Trophoblast cell (in vitro differentiated cells and primary cell): ENCODE data around the gene MME.

Experiments
- DNase-seq, 2 donors: peaks; one replicate each; pipeline ENCODE4 v3.0.0-alpha.2; 2016
- H2AFZ ChIP-seq: 2 replicates; pipeline ENCODE4 v1.6.1; 2013; ENCODE audit warnings: low read length, moderate library complexity, mild to moderate bottlenecking; ENCODE audit not compliant: insufficient read depth, poor library complexity
- H2AK5ac ChIP-seq: 2 replicates; pipeline ENCODE4 v1.6.1; 2013; ENCODE audit warnings: mild to moderate bottlenecking, low read length
- H2BK120ac ChIP-seq: 2 replicates; pipeline ENCODE4 v1.6.1; 2013; ENCODE audit warnings: low read length, mild to moderate bottlenecking, moderate library complexity; ENCODE audit not compliant: insufficient read depth, poor library complexity
- H2BK12ac ChIP-seq: 2 replicates; pipeline ENCODE4 v1.6.1; 2013; ENCODE audit warnings: mild to moderate bottlenecking, low read length, moderate library complexity
- H2BK5ac ChIP-seq: 2 replicates; pipeline ENCODE4 v1.6.1; 2013; ENCODE audit warnings: low read length, low read depth, moderate library complexity, mild to moderate bottlenecking; ENCODE audit not compliant: poor library complexity
- H3K14ac ChIP-seq: 2 replicates; pipeline ENCODE4 v1.6.1; 2013; ENCODE audit warnings: mild to moderate bottlenecking, low read length
- H3K18ac ChIP-seq: 2 replicates; pipeline ENCODE4 v1.6.1; 2013; ENCODE audit warnings: mild to moderate bottlenecking, low read length
- H3K23ac ChIP-seq: 2 replicates; pipeline ENCODE4 v1.6.1; 2013; ENCODE audit warnings: low read length
- H3K27ac ChIP-seq: 2 replicates; pipeline ENCODE4 v1.5.1; 2013; ENCODE audit warnings: low read depth, mild to moderate bottlenecking, inconsistent platforms, low read length, moderate library complexity
- H3K27me3 ChIP-seq: 2 replicates; pipeline ENCODE4 v1.6.1; 2013; ENCODE audit warnings: inconsistent platforms, mild to moderate bottlenecking, low read length, moderate library complexity; ENCODE audit not compliant: insufficient read depth
- H3K36me3 ChIP-seq, 2 experiments: 1 replicate in 1 of 2; 2 replicates in 1 of 2; pipeline ENCODE4 v1.6.1; 2013; ENCODE audit warnings: low read length in 2 of 2, mild to moderate bottlenecking in 2 of 2, moderate library complexity in 1 of 2; ENCODE audit not compliant: insufficient read depth in 2 of 2, control insufficient read depth in 1 of 2
- H3K4ac ChIP-seq: 2 replicates; pipeline ENCODE4 v1.6.1; 2013; ENCODE audit warnings: low read depth, mild to moderate bottlenecking, low read length, moderate library complexity
- H3K4me1 ChIP-seq, 2 experiments: 1 replicate in 1 of 2; 2 replicates in 1 of 2; pipeline ENCODE4 v1.6.1; 2013; ENCODE audit warnings: low read length in 2 of 2, mild to moderate bottlenecking in 2 of 2, moderate library complexity in 1 of 2; ENCODE audit not compliant: insufficient read depth in 2 of 2, control insufficient read depth in 1 of 2
- H3K4me2 ChIP-seq: 2 replicates; pipeline ENCODE4 v1.6.1; 2013; ENCODE audit warnings: inconsistent platforms, mild to moderate bottlenecking, low read length, moderate library complexity
- H3K4me3 ChIP-seq: 2 replicates; pipeline ENCODE4 v1.5.1; 2013; ENCODE audit warnings: mild to moderate bottlenecking, low read depth, low read length, inconsistent platforms
- H3K79me1 ChIP-seq: one replicate; pipeline ENCODE4 v1.6.1; 2013; ENCODE audit warnings: low read length
- H3K79me2 ChIP-seq: 2 replicates; pipeline ENCODE4 v1.6.1; 2013; ENCODE audit warnings: low read length, mild to moderate bottlenecking; ENCODE audit not compliant: control insufficient read depth, insufficient read depth, poor library complexity
- H3K9ac ChIP-seq: 2 replicates; pipeline ENCODE4 v1.6.1; 2013; ENCODE audit warnings: mild to moderate bottlenecking, low read length
- H3K9me3 ChIP-seq: 2 replicates; pipeline ENCODE4 v1.6.1; 2013; ENCODE audit warnings: low read depth, mild to moderate bottlenecking, control low read depth, inconsistent platforms, low read length; ENCODE audit not compliant: insufficient read depth
- H4K12ac ChIP-seq: 2 replicates; pipeline ENCODE4 v1.6.1; 2013; ENCODE audit warnings: low read depth, mild to moderate bottlenecking, low read length, moderate library complexity
- H4K8ac ChIP-seq: 2 replicates; pipeline ENCODE4 v1.6.1; 2013; ENCODE audit warnings: low read depth, mild to moderate bottlenecking, low read length, moderate library complexity
- H4K91ac ChIP-seq: one replicate; pipeline ENCODE4 v1.6.1; 2013; ENCODE audit warnings: low read depth, mild to moderate bottlenecking, low read length, moderate library complexity
- WGBS: extraction: QIAGEN DNeasy Blood & Tissue Kit; methylation state at CpG from one replicate; pipeline ENCODE4 v1.1.7; 2013; ENCODE audit warnings: missing lambda C conversion rate; ENCODE audit not compliant: insufficient read length, insufficient coverage; ENCODE audit errors: extremely low coverage; 5-methylcytosine and 5-hydroxymethylcytosine counted together

MME gene

GRCh38 chr3:155228676-155229075 is 148.6 kb downstream of the MME start:
- Histone ChIP-seq H2AK5ac (no peak overlapping the region), H2AFZ (no peak overlapping the region), H3K4me3 (no peak overlapping the region), H3K4ac (no peak overlapping the region), H3K79me2 (peaks cover 1% of the 10 kb centered on the region), H3K4me2 (no peak overlapping the region), H3K9me3 (peaks cover 3% of the 10 kb centered on the region), H3K27ac (no peak overlapping the region), H2BK12ac (no peak overlapping the region), H3K36me3 (no peaks in the 10 kb centered on the region), H3K27me3 (no peaks in the 10 kb centered on the region), H4K12ac (no peak overlapping the region), H2BK5ac (no peak overlapping the region), H4K91ac (no peak overlapping the region), H3K79me1 (no peaks in the 10 kb centered on the region), H3K9ac (no peak overlapping the region), H3K18ac (no peak overlapping the region), H3K14ac (no peak overlapping the region), H2BK120ac (no peak overlapping the region), H4K8ac (no peak overlapping the region), H3K4me1 (no peaks in the 10 kb centered on the region), H3K23ac (no peak overlapping the region)
- WGBS = no CpG with 5 or more reads among the region's 1 CpG
- no peak for DNase-seq

- H2AFZ ChIP-seq = no peak overlapping the region
- H3K14ac ChIP-seq = no peak overlapping the region
- H4K8ac ChIP-seq = no peak overlapping the region
- no peak overlapping the region for H2AK5ac ChIP-seq
- no peak overlapping the region for H2BK120ac ChIP-seq
- no peak overlapping the region for H3K4ac ChIP-seq
- peaks cover 3% of the 10 kb centered on the region for H3K9me3 ChIP-seq
- no peak overlapping the region for H2BK12ac ChIP-seq
- H3K36me3 ChIP-seq = no peaks in the 10 kb centered on the region
- no peak overlapping the region for H4K12ac ChIP-seq
- no peak overlapping the region for H3K18ac ChIP-seq
- no peak overlapping the region for H4K91ac ChIP-seq
- H3K4me1 ChIP-seq = no peaks in the 10 kb centered on the region
- no peak overlapping the region for H3K27ac ChIP-seq
- peaks cover 1% of the 10 kb centered on the region for H3K79me2 ChIP-seq
- H3K9ac ChIP-seq = no peak overlapping the region
- no peak overlapping the region for H3K4me3 ChIP-seq
- no peak overlapping the region for H2BK5ac ChIP-seq
- H3K4me2 ChIP-seq = no peak overlapping the region
- no peak overlapping the region for H3K23ac ChIP-seq
- H3K79me1 ChIP-seq = no peaks in the 10 kb centered on the region
- no peaks in the 10 kb centered on the region for H3K27me3 ChIP-seq
- WGBS = no CpG with 5 or more reads among the region's 1 CpG
- DNase-seq = no peak
These were observed 149.0 kb downstream of the MME start for GRCh38 chr3:155229086-155229485.

GRCh38 chr3:155230382-155230781 is 150.3 kb downstream of the MME start:
- no peak overlapping the region for H4K8ac ChIP-seq
- H3K9me3 ChIP-seq = peaks cover 3% of the 10 kb centered on the region
- H2AFZ ChIP-seq = no peak overlapping the region
- H4K12ac ChIP-seq = no peak overlapping the region
- no peak overlapping the region for H3K9ac ChIP-seq
- H3K27ac ChIP-seq = no peak overlapping the region
- no peak overlapping the region for H4K91ac ChIP-seq
- H2BK5ac ChIP-seq = no peak overlapping the region
- no peak overlapping the region for H3K18ac ChIP-seq
- no peak overlapping the region for H3K23ac ChIP-seq
- H3K36me3 ChIP-seq = no peaks in the 10 kb centered on the region
- H3K4me1 ChIP-seq = no peaks in the 10 kb centered on the region
- no peak overlapping the region for H2AK5ac ChIP-seq
- no peak overlapping the region for H3K4ac ChIP-seq
- no peak overlapping the region for H2BK12ac ChIP-seq
- no peak overlapping the region for H3K4me3 ChIP-seq
- DNase-seq = no peak
- H3K27me3 ChIP-seq = no peaks in the 10 kb centered on the region
- no peaks in the 10 kb centered on the region for H3K79me2 ChIP-seq
- H3K14ac ChIP-seq = no peak overlapping the region
- no peaks in the 10 kb centered on the region for H3K79me1 ChIP-seq
- no peak overlapping the region for H2BK120ac ChIP-seq
- no peak overlapping the region for H3K4me2 ChIP-seq

DNA sequence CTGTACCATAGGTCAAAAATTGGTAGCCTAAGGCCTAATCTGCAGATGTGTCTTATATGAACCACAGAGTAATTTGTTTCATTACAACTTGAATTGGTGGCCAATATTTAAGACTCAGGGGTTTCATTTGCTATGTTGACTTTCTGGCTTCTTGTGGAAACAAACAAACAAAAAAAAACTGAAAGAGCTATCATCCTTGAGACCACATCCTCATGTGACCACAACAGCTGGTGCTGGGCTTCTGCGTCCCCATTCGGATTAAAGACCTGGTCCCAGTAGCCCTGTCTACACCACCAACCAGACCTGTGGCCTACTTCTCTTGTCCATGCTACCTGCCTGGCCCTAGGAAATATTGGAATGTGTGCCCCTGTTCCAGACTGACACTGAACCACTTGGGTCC is 151.7 kb downstream of the MME start:
- WGBS = no CpG with 5 or more reads among the region's 2 CpGs
- Histone ChIP-seq H3K36me3 (no peaks in the 10 kb centered on the region), H3K27me3 (no peaks in the 10 kb centered on the region)

More for the DNA sequence above, 151.7 kb downstream of the MME start:
- Histone ChIP-seq H2BK12ac (peak overlapping the region; percentile 72), H3K14ac (no peak overlapping the region), H3K4me2 (no peak overlapping the region), H3K9ac (no peak overlapping the region), H2BK120ac (no peak overlapping the region), H3K18ac (no peak overlapping the region), H3K79me1 (no peaks in the 10 kb centered on the region), H3K4me3 (no peak overlapping the region), H2AFZ (no peak overlapping the region), H4K12ac (no peak overlapping the region), H4K91ac (no peak overlapping the region), H3K79me2 (no peaks in the 10 kb centered on the region), H3K9me3 (peaks cover 2% of the 10 kb centered on the region), H3K4ac (no peak overlapping the region), H3K27ac (no peak overlapping the region), H2AK5ac (no peak overlapping the region), H3K23ac (no peak overlapping the region), H3K4me1 (no peaks in the 10 kb centered on the region), H2BK5ac (no peak overlapping the region), H4K8ac (no peak overlapping the region)
- DNase-seq = no peak
